K562 (cell line): ENCODE data around the gene THOC7. TPM values are rescaled to one million over a fixed set of nuclear protein-coding genes. Genes with fewer than 3 reads are reported as not detected.

ENCODE experiments used
- ATAC-seq: fragments of 200-7000 bp; cut with Tn5 transposase; 3 replicates; pipeline ENCODE4 v1.9.1; 2020; ENCODE audit warnings: moderate library complexity
- BruUV-seq: library from RNA; stranded (reverse); fragments of 400-500 nt; replicated peaks from 2 replicates; lab custom pipeline; 2021; lab: Mats Ljungman, UMichigan
- CTCF ChIA-PET: fragments of 300-600 bp; formaldehyde crosslinking; extraction: SDS; loops from one replicate; lab custom pipeline; 2021; ENCODE audit warnings: low intra/inter-chr PET ratio; lab: Yijun Ruan, JAX
- POLR2A ChIA-PET: fragments of 300-600, 350-650 bp; sonication (Branson Sonifier 250); formaldehyde crosslinking; extraction: SDS; loops from one replicate; lab custom pipeline; 2021; ENCODE audit warnings: antibody characterized with exemption, inconsistent platforms; lab: Yijun Ruan, JAX
- DNase-seq, 4 experiments: peaks; one replicate each; pipeline versions ENCODE4 v3.0.0 to v3.0.0-alpha.2; 2011 to 2018; ENCODE audit warnings: low spot score in 3 of 4, mixed read lengths in 3 of 4; ENCODE audit errors: extremely low read depth in 1 of 4
- FAIRE-seq: peaks from 2 replicates; lab custom pipeline; 2011; peaks lifted over from hg19 to GRCh38; lab: Jason Lieb, UNC
- H2AFZ ChIP-seq: 2 replicates; pipeline ENCODE4 v1.6.0; 2011; ENCODE audit warnings: low read depth, low read length, control low read depth, inconsistent platforms
- H3K27ac ChIP-seq: fragments of 200-600 bp; 3 replicates; pipeline ENCODE4 v1.8.0; 2011; ENCODE audit warnings: low read depth, mild to moderate bottlenecking, control low read depth, inconsistent platforms, low read length, moderate library complexity, mixed read lengths; ENCODE audit errors: extremely low read depth
- H3K27me3 ChIP-seq, 2 experiments: fragments of 300-600 bp in 1 of 2; 2 replicates in 1 of 2; 3 replicates in 1 of 2; pipeline versions ENCODE4 v1.6.0 to v1.8.0; 2011; ENCODE audit warnings: inconsistent platforms in 2 of 2, low read length in 2 of 2, mild to moderate bottlenecking in 1 of 2, mixed read lengths in 1 of 2, moderate library complexity in 1 of 2; ENCODE audit not compliant: control insufficient read depth in 2 of 2, insufficient read depth in 2 of 2
- H3K36me3 ChIP-seq: fragments of 300-600 bp; 3 replicates; pipeline ENCODE4 v1.8.0; 2011; ENCODE audit warnings: mild to moderate bottlenecking, low read length, inconsistent platforms; ENCODE audit not compliant: control insufficient read depth, insufficient read depth
- H3K4me1 ChIP-seq, 2 experiments: fragments of 200-600 bp in 1 of 2; replicated peaks in 1 of 2; 2 replicates in 1 of 2; 3 replicates in 1 of 2; pipeline versions ENCODE4 v1.5.1 to v1.8.0; 2011; ENCODE audit warnings: inconsistent platforms in 2 of 2, low read length in 2 of 2, mild to moderate bottlenecking in 1 of 2, mixed read lengths in 1 of 2, moderate library complexity in 1 of 2; ENCODE audit not compliant: control insufficient read depth in 2 of 2, insufficient read depth in 2 of 2
- H3K4me2 ChIP-seq: 2 replicates; pipeline ENCODE4 v1.6.1; 2011; ENCODE audit warnings: low read length, control low read depth, inconsistent platforms, mixed read lengths; ENCODE audit not compliant: insufficient read depth
- H3K4me3 ChIP-seq: fragments of 200-600 bp; sonication (generic), shearing (Covaris generic); 2 replicates; pipeline ENCODE4 v1.5.1; 2016; ENCODE audit warnings: control low read depth, inconsistent platforms
- H3K79me2 ChIP-seq: fragments of 200-600 bp; 3 replicates; pipeline ENCODE4 v1.8.0; 2011; ENCODE audit warnings: low read length, inconsistent platforms; ENCODE audit not compliant: control insufficient read depth, insufficient read depth
- H3K9ac ChIP-seq, 2 experiments: 2 replicates each; pipeline versions ENCODE4 v1.6.0 to v1.6.1; 2011; ENCODE audit warnings: low read depth in 2 of 2, low read length in 2 of 2, control low read depth in 1 of 2, inconsistent platforms in 1 of 2, mild to moderate bottlenecking in 1 of 2, mixed read lengths in 1 of 2; ENCODE audit not compliant: insufficient read depth in 1 of 2
- H3K9me1 ChIP-seq: one replicate; pipeline ENCODE4 v1.6.0; 2011; ENCODE audit warnings: inconsistent platforms, mild to moderate bottlenecking, low read length, moderate library complexity; ENCODE audit not compliant: control insufficient read depth, insufficient read depth
- H3K9me3 ChIP-seq: replicated peaks from 2 replicates; pipeline ENCODE4 v1.5.1; 2011; ENCODE audit warnings: low read depth, low read length, inconsistent platforms; ENCODE audit not compliant: control insufficient read depth, insufficient read depth
- H4K20me1 ChIP-seq: replicated peaks from 2 replicates; pipeline ENCODE4 v1.6.1; 2011; ENCODE audit warnings: low read length, inconsistent platforms, mixed read lengths; ENCODE audit not compliant: control insufficient read depth, insufficient read depth
- MED1 ChIP-seq: sonication (generic); formaldehyde crosslinking; IDR thresholded peaks from 2 replicates; pipeline ENCODE4 v1.8.1; 2023; ENCODE audit warnings: missing genetic modification reagents, borderline replicate concordance
- MIER1 ChIP-seq: fragments of 450-650 bp; IDR thresholded peaks from 2 replicates; pipeline ENCODE4 v1.6.1; 2016; ENCODE audit warnings: antibody characterized with exemption, mild to moderate bottlenecking, low read depth
- NR2C2 ChIP-seq, 2 experiments: fragments of 200-800 bp in 1 of 2; sonication (Bioruptor generic) in 1 of 2; sonication (generic) in 1 of 2; formaldehyde crosslinking in 1 of 2; IDR thresholded peaks; 2 replicates each; pipeline versions ENCODE4 v1.6.1 to v1.8.0; 2016 to 2022; ENCODE audit warnings: mild to moderate bottlenecking in 1 of 2, missing compliant biosample characterization in 1 of 2, missing genetic modification characterization in 1 of 2, missing genetic modification reagents in 1 of 2
- ZNF655 ChIP-seq: fragments of 250-450 bp; sonication (Bioruptor Pico); IDR thresholded peaks from 2 replicates; pipeline ENCODE4 v1.5.0; 2021
- WGBS: fragments of 100-300 bp; shearing (Covaris generic); methylation state at CpG from one replicate; pipeline ENCODE4 v1.1.6; 2016; ENCODE audit warnings: low coverage, mixed read lengths; ENCODE audit not compliant: insufficient coverage; ENCODE audit errors: missing lambda C conversion rate; 5-methylcytosine and 5-hydroxymethylcytosine counted together
- in situ Hi-C: fragments of 300-500 bp; cut with MboI; formaldehyde crosslinking; loops from 4 replicates; pipeline ENCODE4 v1.15.0; 2018; ENCODE audit warnings: inconsistent platforms, mixed read lengths
- intact Hi-C: fragments of 100-400 bp; cut with micrococcal nuclease; formaldehyde crosslinking; loops from 2 replicates; pipeline ENCODE4 v1.14.2; 2022
- polyA plus RNA-seq, 8 experiments: library from polyadenylated mRNA; depleted of rRNA in 4 of 8; stranded (reverse) in 5 of 8; unstranded in 3 of 8; fragments of >200 nt; fragmentation: Nextera tagmentation in 2 of 8; fragmentation: Illumina TruSeq in 1 of 8; extraction: Ambion mirVana in 2 of 8; extraction: Trizol in 1 of 8; gene quantifications; 2 replicates each; pipeline versions ENCODE4 v1.2.1 to v1.2.3, GENCODE V29; 2011 to 2014; ENCODE audit warnings: inconsistent platforms in 1 of 8, missing spikeins in 1 of 8
- total RNA-seq, 7 experiments: library from RNA; depleted of rRNA in 6 of 7; stranded (reverse); fragments of >200 nt in 6 of 7; fragmentation: Illumina TruSeq in 2 of 7; extraction: Trizol in 2 of 7; gene quantifications; 2 replicates each; pipeline versions ENCODE4 v1.2.1 to v1.2.3, GENCODE V29; 2011 to 2021; ENCODE audit warnings: low replicate concordance in 1 of 7

The THOC7 gene
- total and polyA plus RNA-seq, 9 of the 15 experiments (the other 6 are each of a cell fraction or from before 2014, with no cell fraction given), result 56.5 to 129 (median 94.7) TPM

DNA sequence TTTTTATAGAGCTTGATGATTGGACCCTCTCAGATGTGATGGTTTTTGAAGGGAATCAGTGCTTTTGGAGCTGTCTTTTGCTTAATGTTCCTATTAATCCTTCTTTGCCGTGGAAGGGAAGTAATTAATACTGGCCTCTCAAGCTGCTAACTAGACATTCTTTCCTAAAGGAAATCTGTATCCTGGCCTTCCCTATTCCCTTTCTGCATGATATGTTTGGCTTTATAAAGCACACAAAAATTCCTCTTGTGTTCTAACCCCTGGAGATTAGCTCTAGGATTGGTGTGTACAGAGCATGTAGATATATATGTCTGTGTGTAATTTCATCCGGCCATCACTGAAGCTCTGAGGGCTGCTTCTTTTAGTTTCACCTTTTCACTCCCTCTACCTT, 7.0 kb upstream of the THOC7 start:
- Histone ChIP-seq H3K4me2 (no peak overlapping the region), H4K20me1 (no peaks in the 10 kb centered on the region), H3K79me2 (peaks cover 80% of the 10 kb centered on the region), H3K9ac (no peak overlapping the region), H3K27ac (no peak overlapping the region), H3K9me1 (no peaks in the 10 kb centered on the region), H3K4me3 (no peak overlapping the region), H2AFZ (no peak overlapping the region), H3K36me3 (peaks cover 8% of the 10 kb centered on the region; the same call in 1 of the 3 replicates), H3K9me3 (no peaks in the 10 kb centered on the region), H3K4me1 (no peaks in the 10 kb centered on the region), H3K27me3 (no peaks in the 10 kb centered on the region)
- FAIRE-seq (no peak), DNase-seq (no peak), ATAC-seq (no peak)
- ChIA-PET CTCF (no interaction called here), POLR2A (interaction anchor here (1.5 kb wide), 1 partner anchor 19 kb away, joined by 4 read pairs; no protein-coding TSS in a partner anchor)
- no TSS peak for BruUV-seq
- in situ Hi-C loops, result no loop called here
- TF ChIP-seq MED1 (CRISPR knock-in tag) (no peak), MIER1 (no peak), NR2C2 (CRISPR knock-in tag; IDR thresholded peaks at IDR 0.05) (no peak), NR2C2 (tag; IDR thresholded peaks at IDR 0.05) (no peak), ZNF655 (no peak)
- intact Hi-C loops, result no loop called here
- WGBS, result 92% methylated on average over 2 of the region's 2 CpGs
